Loucy (cell line): ENCODE measurements around the gene ARHGAP15.

Experiments used
- H2AFZ ChIP-seq: fragments of 200-600 bp; sonication (generic); 2 replicates; pipeline ENCODE4 v1.6.0; 2016; ENCODE audit warnings: antibody characterized with exemption, mild to moderate bottlenecking, low read length, moderate library complexity
- H3F3A ChIP-seq: fragments of 200-600 bp; 2 replicates; pipeline ENCODE4 v1.6.0; 2016; ENCODE audit warnings: antibody characterized with exemption, low read depth, mild to moderate bottlenecking
- H3K27me3 ChIP-seq: fragments of 200-600 bp; sonication (generic); 2 replicates; pipeline ENCODE4 v1.6.1; 2014; ENCODE audit warnings: low read length, mild to moderate bottlenecking; ENCODE audit not compliant: insufficient read depth, poor library complexity, severe bottlenecking
- H3K36me3 ChIP-seq: fragments of 200-600 bp; sonication (generic); 2 replicates; pipeline ENCODE4 v1.6.1; 2016; ENCODE audit warnings: low read length; ENCODE audit not compliant: insufficient read depth
- H3K4me1 ChIP-seq: fragments of 200-600 bp; sonication (generic); 2 replicates; pipeline ENCODE4 v1.5.1; 2014; ENCODE audit warnings: low read length, mild to moderate bottlenecking; ENCODE audit not compliant: insufficient read depth, poor library complexity, severe bottlenecking
- H3K4me2 ChIP-seq: fragments of 200-600 bp; sonication (generic); 2 replicates; pipeline ENCODE4 v1.6.0; 2014; ENCODE audit warnings: antibody characterized with exemption, low read length, low read depth, mild to moderate bottlenecking; ENCODE audit not compliant: poor library complexity, severe bottlenecking
- H3K4me3 ChIP-seq: fragments of 200-600 bp; sonication (generic); 2 replicates; pipeline ENCODE4 v1.5.1; 2014; ENCODE audit warnings: low read length, mild to moderate bottlenecking, mixed read lengths; ENCODE audit not compliant: poor library complexity, severe bottlenecking
- H3K79me2 ChIP-seq: fragments of 200-600 bp; sonication (generic); 2 replicates; pipeline ENCODE4 v1.6.1; 2014; ENCODE audit warnings: low read length; ENCODE audit not compliant: insufficient read depth
- H3K9ac ChIP-seq: fragments of 200-600 bp; sonication (generic); 2 replicates; pipeline ENCODE4 v1.6.0; 2014; ENCODE audit warnings: mild to moderate bottlenecking, low read depth, low read length, moderate library complexity; ENCODE audit not compliant: poor library complexity, severe bottlenecking
- H3K9me2 ChIP-seq: fragments of 200-600 bp; sonication (generic); replicated peaks from 2 replicates; pipeline ENCODE4 v1.6.1; 2016; ENCODE audit warnings: low read depth, low read length, mixed read lengths
- H3K9me3 ChIP-seq: fragments of 200-600 bp; sonication (generic); 2 replicates; pipeline ENCODE4 v1.6.1; 2014; ENCODE audit warnings: mild to moderate bottlenecking, antibody characterized with exemption, low read length, low read depth; ENCODE audit not compliant: insufficient read depth
- H4K20me1 ChIP-seq: fragments of 200-600 bp; sonication (generic); 2 replicates; pipeline ENCODE4 v1.6.0; 2014; ENCODE audit warnings: antibody characterized with exemption, low read length, mild to moderate bottlenecking; ENCODE audit not compliant: insufficient read depth, poor library complexity, severe bottlenecking
- EZH2phosphoT487 ChIP-seq: fragments of 200-600 bp; IDR thresholded peaks from 2 replicates; pipeline ENCODE4 v1.6.1; 2018; ENCODE audit warnings: antibody characterized with exemption, mild to moderate bottlenecking, moderate library complexity, borderline replicate concordance
- TF ChIP-seq, protein P1 (sequence below): fragments of 200-600 bp; sonication (generic); conservative IDR thresholded peaks from 2 replicates; pipeline ENCODE4 v1.5.1; 2014; ENCODE audit warnings: mild to moderate bottlenecking, antibody characterized with exemption, low read length

Gene ARHGAP15

DNA sequence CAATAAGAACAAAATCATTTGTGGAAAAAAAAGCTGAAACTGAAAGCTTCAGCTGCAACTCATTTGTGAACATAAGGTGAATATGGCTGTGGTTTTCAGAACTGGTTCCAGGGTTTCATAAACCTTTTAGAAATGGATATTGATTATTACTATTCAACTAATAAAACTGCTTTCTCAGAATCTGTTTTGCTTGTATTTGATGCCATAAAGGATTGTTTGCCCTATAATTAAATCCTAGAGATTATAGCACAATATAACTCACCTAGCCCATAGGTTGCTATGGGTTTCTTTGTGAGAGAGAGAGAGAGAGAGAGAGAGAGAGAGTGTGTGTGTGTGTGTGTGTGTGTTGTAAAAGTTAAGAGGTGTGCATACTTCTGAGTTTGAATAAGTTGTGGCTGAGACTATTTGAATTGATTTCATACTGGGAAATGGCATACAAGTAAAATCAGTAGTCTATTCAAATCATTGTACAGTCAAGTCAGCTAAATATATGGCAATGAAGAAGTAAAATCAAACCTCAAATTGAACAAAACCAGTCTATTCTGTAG lies 339.2 kb downstream of the ARHGAP15 start:
- H4K20me1 ChIP-seq: no peaks in the 10 kb centered on the region
- H3K9me3 ChIP-seq: no peaks in the 10 kb centered on the region
- no peak overlapping the region for H3K4me3 ChIP-seq
- no peaks in the 10 kb centered on the region for H3K27me3 ChIP-seq
- no peak overlapping the region for H3K9ac ChIP-seq
- H2AFZ ChIP-seq: no peak overlapping the region
- TF ChIP-seq, protein P1, sequence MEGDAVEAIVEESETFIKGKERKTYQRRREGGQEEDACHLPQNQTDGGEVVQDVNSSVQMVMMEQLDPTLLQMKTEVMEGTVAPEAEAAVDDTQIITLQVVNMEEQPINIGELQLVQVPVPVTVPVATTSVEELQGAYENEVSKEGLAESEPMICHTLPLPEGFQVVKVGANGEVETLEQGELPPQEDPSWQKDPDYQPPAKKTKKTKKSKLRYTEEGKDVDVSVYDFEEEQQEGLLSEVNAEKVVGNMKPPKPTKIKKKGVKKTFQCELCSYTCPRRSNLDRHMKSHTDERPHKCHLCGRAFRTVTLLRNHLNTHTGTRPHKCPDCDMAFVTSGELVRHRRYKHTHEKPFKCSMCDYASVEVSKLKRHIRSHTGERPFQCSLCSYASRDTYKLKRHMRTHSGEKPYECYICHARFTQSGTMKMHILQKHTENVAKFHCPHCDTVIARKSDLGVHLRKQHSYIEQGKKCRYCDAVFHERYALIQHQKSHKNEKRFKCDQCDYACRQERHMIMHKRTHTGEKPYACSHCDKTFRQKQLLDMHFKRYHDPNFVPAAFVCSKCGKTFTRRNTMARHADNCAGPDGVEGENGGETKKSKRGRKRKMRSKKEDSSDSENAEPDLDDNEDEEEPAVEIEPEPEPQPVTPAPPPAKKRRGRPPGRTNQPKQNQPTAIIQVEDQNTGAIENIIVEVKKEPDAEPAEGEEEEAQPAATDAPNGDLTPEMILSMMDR: no peak
- TF ChIP-seq EZH2phosphoT487: no peak
- H3F3A ChIP-seq: no peaks in the 10 kb centered on the region
- H3K4me2 ChIP-seq: no peak overlapping the region
- no peaks in the 10 kb centered on the region for H3K9me2 ChIP-seq
- no peaks in the 10 kb centered on the region for H3K79me2 ChIP-seq
- H3K4me1 ChIP-seq: peaks cover 5% of the 10 kb centered on the region
- peaks cover 10% of the 10 kb centered on the region; the same call in 1 of the 2 replicates for H3K36me3 ChIP-seq

DNA sequence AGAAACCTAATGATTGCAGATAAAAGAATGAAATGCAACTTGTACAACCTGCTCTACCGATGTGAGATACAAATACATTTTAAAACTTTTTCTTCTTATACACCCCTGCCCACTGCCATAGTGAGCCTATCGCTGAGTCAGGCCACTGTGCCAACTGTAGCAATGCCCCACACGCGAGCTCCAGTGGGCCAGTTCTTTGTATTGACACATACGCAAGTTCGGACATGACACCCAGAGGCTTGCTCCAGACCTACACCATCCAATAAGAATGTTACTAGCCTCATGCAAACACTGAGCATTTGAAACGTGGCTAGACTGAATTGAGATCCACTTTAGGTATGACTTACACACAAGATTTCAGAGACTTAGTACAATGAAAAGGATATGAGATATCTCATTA lies 340.1 kb downstream of the ARHGAP15 start:
- no peak for TF ChIP-seq EZH2phosphoT487
- TF ChIP-seq, protein P1: no peak
- Histone ChIP-seq H3K9ac (no peak overlapping the region), H3K4me1 (no peaks in the 10 kb centered on the region), H3K36me3 (peaks cover 11% of the 10 kb centered on the region; the same call in 1 of the 2 replicates), H3K4me3 (no peak overlapping the region), H3F3A (no peaks in the 10 kb centered on the region), H3K27me3 (no peaks in the 10 kb centered on the region), H3K9me3 (no peaks in the 10 kb centered on the region), H3K9me2 (no peaks in the 10 kb centered on the region), H3K79me2 (no peaks in the 10 kb centered on the region), H4K20me1 (no peaks in the 10 kb centered on the region), H3K4me2 (no peak overlapping the region), H2AFZ (no peak overlapping the region)

DNA sequence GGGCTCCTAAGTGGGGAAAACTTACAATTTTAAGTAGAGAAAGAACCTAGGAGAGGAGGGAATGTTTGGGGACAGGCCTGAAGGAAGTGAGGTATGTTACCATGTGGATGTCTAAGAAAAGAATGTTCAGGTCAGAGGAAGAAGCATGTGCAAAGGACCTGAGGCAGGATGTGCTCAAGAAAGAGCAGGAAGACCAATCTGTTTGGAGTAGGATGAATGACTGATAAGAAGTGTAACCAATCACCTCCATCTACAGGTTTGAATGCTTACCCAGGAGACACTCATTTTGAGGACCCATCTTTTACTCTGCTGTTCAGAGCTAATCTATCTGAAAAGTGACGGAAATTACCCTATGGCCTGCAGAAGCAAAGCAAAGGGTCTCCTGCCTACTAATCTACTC lies 342.3 kb downstream of the ARHGAP15 start:
- Histone ChIP-seq H2AFZ (no peak overlapping the region), H3F3A (no peaks in the 10 kb centered on the region), H3K36me3 (peaks cover 16% of the 10 kb centered on the region; the same call in 1 of the 2 replicates), H3K9ac (no peak overlapping the region), H3K4me3 (no peak overlapping the region), H3K9me3 (no peaks in the 10 kb centered on the region), H3K27me3 (no peaks in the 10 kb centered on the region), H3K4me2 (no peak overlapping the region), H3K9me2 (no peaks in the 10 kb centered on the region), H3K79me2 (no peaks in the 10 kb centered on the region), H3K4me1 (no peaks in the 10 kb centered on the region), H4K20me1 (no peaks in the 10 kb centered on the region)
- TF ChIP-seq, protein P1: no peak
- TF ChIP-seq EZH2phosphoT487: no peak
